ENCODE measurements around the gene CCDC8.

Gene CCDC8

DNA sequence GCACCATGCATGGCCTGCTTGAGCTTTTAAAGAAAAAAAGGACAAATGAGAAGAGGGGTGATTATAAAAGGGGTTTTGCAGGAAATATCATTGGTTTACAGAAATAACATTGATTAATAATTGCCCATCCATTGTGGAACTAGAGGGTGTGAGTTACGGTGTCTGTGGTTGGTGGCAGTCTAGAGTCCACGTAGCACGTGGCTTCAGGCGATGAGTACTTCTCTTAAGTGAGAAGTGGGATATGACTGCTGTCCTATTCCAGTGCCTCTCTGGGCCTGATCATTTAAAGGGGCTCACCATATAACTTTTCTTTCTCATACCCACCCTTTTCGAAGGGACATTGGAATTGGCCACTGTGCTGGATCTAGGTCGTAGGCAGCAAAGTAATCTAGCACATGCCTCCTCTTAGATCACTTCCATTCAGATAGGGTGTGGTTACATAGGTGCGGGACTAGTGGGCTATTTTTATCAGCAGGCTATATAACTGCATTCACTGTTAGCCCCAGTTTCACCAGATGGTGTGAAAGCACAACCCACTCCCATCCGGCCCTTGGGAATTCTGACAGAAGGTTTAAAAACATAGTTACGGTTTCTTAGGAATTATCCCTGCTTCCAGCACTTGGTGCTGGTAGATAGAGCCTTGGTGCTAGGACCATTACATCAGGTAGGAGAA is 46.6 kb downstream of the CCDC8 start:
- Histone ChIP-seq H3K36me3 (ENCODE audit: insufficient read depth, low read length) (peaks cover 64% of the 10 kb centered on the region), H3K4me3 (ENCODE audit: low read length) (no peak overlapping the region), H3K27ac (ENCODE audit: low read depth, low read length) (no peak overlapping the region), H3K27me3 (ENCODE audit: insufficient read depth, low read length) (no peaks in the 10 kb centered on the region), H3K9ac (ENCODE audit: low read depth, low read length) (no peak overlapping the region), H3K9me3 (ENCODE audit: insufficient read depth, low read depth, low read length) (no peaks in the 10 kb centered on the region), H3K4me1 (ENCODE audit: insufficient read depth, low read length) (peaks cover 3% of the 10 kb centered on the region)
- 93% methylated on average over 9 of the region's 9 CpGs for WGBS

DNA sequence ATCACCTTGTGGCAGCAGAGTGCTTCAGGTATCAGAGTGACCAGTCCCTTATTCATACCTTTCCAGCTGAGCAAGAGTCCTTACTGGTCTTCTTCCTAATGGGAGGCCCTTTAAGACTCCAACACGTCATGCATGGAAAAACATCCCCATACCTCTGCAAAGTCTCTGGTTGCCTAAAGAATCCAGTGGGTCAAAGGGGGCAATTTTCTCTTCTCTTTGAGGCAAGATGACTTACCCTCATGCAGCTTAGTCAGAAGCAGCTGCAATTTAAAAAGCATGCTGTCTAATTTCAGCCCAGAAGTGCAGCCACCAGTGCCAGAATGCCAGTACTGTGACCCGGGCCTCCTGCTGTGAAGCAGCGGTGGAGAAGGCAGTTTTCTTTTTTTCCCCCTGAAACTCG is 47.8 kb downstream of the CCDC8 start:
- Histone ChIP-seq H3K4me3 (ENCODE audit: low read length) (no peak overlapping the region), H3K36me3 (ENCODE audit: insufficient read depth, low read length) (peaks cover 67% of the 10 kb centered on the region), H3K27ac (ENCODE audit: low read depth, low read length) (no peak overlapping the region), H3K4me1 (ENCODE audit: insufficient read depth, low read length) (no peaks in the 10 kb centered on the region), H3K27me3 (ENCODE audit: insufficient read depth, low read length) (no peaks in the 10 kb centered on the region), H3K9ac (ENCODE audit: low read depth, low read length) (no peak overlapping the region), H3K9me3 (ENCODE audit: insufficient read depth, low read depth, low read length) (no peaks in the 10 kb centered on the region)
- 85% methylated on average over 4 of the region's 4 CpGs for whole genome bisulfite sequencing

DNA sequence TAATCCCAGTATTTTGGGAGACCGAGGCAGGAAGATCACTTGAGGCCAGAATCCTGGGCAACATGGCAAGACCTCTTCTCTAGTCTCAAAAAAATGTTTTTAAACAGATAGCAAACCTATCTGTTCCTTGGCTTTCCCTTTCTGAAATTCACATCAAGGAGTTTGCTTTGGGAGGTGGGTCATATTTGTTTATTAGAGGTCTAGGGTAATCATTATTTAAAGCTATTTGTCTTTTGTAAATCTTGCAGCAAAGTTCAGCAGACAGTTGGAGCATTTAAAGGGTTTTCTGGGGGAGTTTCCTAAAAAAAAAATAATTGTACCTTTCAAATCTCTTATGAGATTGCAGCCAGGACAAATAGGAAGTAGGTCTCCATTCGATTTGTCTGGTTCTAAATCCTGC is 49.0 kb downstream of the CCDC8 start:
- H3K27ac ChIP-seq (ENCODE audit: low read depth, low read length) = no peak overlapping the region
- no peaks in the 10 kb centered on the region for H3K27me3 ChIP-seq (ENCODE audit: insufficient read depth, low read length)
- peaks cover 69% of the 10 kb centered on the region for H3K36me3 ChIP-seq (ENCODE audit: insufficient read depth, low read length)
- H3K9ac ChIP-seq (ENCODE audit: low read depth, low read length) = no peak overlapping the region
- no peaks in the 10 kb centered on the region for H3K9me3 ChIP-seq (ENCODE audit: insufficient read depth, low read depth, low read length)
- WGBS = over 99% methylated on average over 2 of the region's 2 CpGs
- no peaks in the 10 kb centered on the region for H3K4me1 ChIP-seq (ENCODE audit: insufficient read depth, low read length)
- H3K4me3 ChIP-seq (ENCODE audit: low read length) = no peak overlapping the region

GRCh38 chr19:46361915-46362314 is 51.4 kb downstream of the CCDC8 start:
- Histone ChIP-seq H3K27me3 (ENCODE audit: insufficient read depth, low read length) (no peaks in the 10 kb centered on the region), H3K9me3 (ENCODE audit: insufficient read depth, low read depth, low read length) (no peaks in the 10 kb centered on the region), H3K27ac (ENCODE audit: low read depth, low read length) (no peak overlapping the region), H3K36me3 (ENCODE audit: insufficient read depth, low read length) (peaks cover 72% of the 10 kb centered on the region), H3K4me3 (ENCODE audit: low read length) (no peak overlapping the region), H3K4me1 (ENCODE audit: insufficient read depth, low read length) (no peaks in the 10 kb centered on the region), H3K9ac (ENCODE audit: low read depth, low read length) (no peak overlapping the region)
- WGBS = 100% methylated on average over 2 of the region's 2 CpGs

Measured in HUES64 (cell line).